ENCODE results near the gene AMBRA1.

The AMBRA1 gene

DNA sequence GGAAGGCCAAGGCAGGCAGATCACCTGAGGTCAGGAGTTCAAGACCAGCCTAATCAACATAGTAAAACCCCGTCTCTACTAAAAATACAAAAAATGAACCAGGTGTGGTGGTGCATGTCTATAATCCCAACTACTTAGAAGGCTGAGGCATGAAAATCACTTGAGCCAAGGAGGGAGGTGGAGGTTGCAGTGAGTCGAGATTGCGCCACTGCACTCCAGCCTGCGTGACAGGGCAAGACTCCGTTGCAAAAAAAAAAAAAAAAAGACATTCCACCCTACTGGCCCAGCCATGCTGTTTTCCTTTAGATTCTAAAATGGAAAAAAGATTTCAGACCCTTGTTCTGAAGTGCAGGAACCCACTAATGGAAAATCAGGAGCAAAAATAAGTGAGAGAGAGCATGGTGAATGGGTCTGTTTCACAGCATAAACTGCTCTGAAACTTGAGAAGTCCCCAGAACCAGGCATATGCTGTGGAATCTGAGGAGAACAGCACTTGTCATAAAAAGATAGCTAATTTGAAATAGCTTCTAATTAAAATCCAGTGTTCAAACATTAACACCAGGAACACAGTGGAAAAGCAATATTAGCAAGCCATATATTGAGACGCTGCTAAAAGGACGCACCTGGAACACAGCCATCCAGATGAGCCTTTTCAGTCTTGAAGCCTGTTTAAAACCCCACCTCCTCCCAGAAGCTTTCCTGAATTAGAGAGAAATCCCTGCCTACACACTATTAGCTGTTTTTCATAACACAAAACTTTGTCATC is 136.0 kb downstream of the AMBRA1 start:
- Histone ChIP-seq H3K27me3 (ENCODE audit: insufficient read depth, poor library complexity, severe bottlenecking) (no peaks in the 10 kb centered on the region), H3K27ac (replicated peaks) (no peak overlapping the region), H3K4me3 (replicated peaks; ENCODE audit: insufficient read depth, low read length) (no peak overlapping the region)
- TF ChIP-seq CTCF (IDR thresholded peaks at IDR 0.05; ENCODE audit: insufficient read depth, low read length) (no peak), SPI1 (IDR thresholded peaks at IDR 0.05; ENCODE audit: borderline replicate concordance, low read depth) (no peak), GABPA (IDR thresholded peaks at IDR 0.05; ENCODE audit: low read depth) (no peak), REST (IDR thresholded peaks at IDR 0.05; ENCODE audit: insufficient replicate concordance, low read depth) (no peak), POLR2AphosphoS5 (IDR thresholded peaks at IDR 0.05; ENCODE audit: low read depth) (no peak)
- DNase-seq (ENCODE audit: low read depth in 1 of 2, low spot score in 1 of 2) = peak in 1 of 2 experiments; percentile 29

- H3K4me3 ChIP-seq (replicated peaks; ENCODE audit: insufficient read depth, low read length) = no peak overlapping the region
- H3K27me3 ChIP-seq (ENCODE audit: insufficient read depth, poor library complexity, severe bottlenecking) = no peaks in the 10 kb centered on the region
- TF ChIP-seq POLR2AphosphoS5 (IDR thresholded peaks at IDR 0.05; ENCODE audit: low read depth) (no peak), SPI1 (IDR thresholded peaks at IDR 0.05; ENCODE audit: borderline replicate concordance, low read depth) (no peak), CTCF (IDR thresholded peaks at IDR 0.05; ENCODE audit: insufficient read depth, low read length) (no peak), REST (IDR thresholded peaks at IDR 0.05; ENCODE audit: insufficient replicate concordance, low read depth) (no peak), GABPA (IDR thresholded peaks at IDR 0.05; ENCODE audit: low read depth) (no peak)
- no peak overlapping the region for H3K27ac ChIP-seq (replicated peaks)
- DNase-seq (ENCODE audit: low read depth in 1 of 2, low spot score in 1 of 2) = no peak
These were observed 136.8 kb downstream of the AMBRA1 start for GRCh38 chr11:46457021-46457420.

DNA sequence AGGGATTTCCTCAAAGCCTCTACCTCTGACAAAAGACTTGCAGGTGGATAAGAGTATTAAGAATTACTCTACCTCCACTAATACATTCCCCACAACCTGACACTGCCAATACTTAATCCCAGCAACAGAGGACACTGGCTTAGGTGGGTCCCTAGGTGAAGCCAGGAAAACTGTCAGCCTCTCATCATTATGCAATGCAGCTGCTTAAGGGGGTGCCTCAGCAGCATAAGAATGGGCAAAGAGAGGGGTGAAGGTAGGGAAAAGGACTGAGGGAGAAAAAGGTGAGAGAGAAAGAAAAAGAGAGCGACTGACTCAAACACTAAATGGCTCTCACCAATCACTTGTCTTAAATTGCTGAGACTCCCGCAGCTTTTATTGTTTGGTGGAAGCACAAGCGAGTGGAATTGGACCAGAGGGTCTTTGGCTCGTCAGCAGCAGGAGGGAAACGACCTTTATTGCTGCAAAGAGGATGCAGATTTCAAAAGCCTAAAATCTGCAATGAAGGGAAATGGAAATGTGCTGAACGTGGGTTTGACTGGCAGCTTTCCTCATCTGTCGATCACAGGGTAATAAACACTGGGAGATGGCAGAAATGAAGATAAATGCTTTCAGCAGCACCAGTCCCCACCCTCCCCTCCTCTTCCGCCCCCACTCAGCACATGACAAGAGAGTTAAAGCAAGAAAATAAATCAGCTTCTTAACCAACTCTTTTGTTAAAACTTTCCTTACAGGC is 137.4 kb downstream of the AMBRA1 start:
- TF ChIP-seq POLR2AphosphoS5 (IDR thresholded peaks at IDR 0.05; ENCODE audit: low read depth) (no peak), GABPA (IDR thresholded peaks at IDR 0.05; ENCODE audit: low read depth) (no peak), REST (IDR thresholded peaks at IDR 0.05; ENCODE audit: insufficient replicate concordance, low read depth) (no peak), CTCF (IDR thresholded peaks at IDR 0.05; ENCODE audit: insufficient read depth, low read length) (no peak), SPI1 (IDR thresholded peaks at IDR 0.05; ENCODE audit: borderline replicate concordance, low read depth) (no peak)
- no peak overlapping the region for H3K4me3 ChIP-seq (replicated peaks; ENCODE audit: insufficient read depth, low read length)
- H3K27ac ChIP-seq (replicated peaks) = no peak overlapping the region
- no peak for DNase-seq (ENCODE audit: low read depth in 1 of 2, low spot score in 1 of 2)
- no peaks in the 10 kb centered on the region for H3K27me3 ChIP-seq (ENCODE audit: insufficient read depth, poor library complexity, severe bottlenecking)
